NB4 (cell line): ENCODE data around the gene GNA12.
"Not testable (repeated sequence)": the region's sequence is repeated elsewhere in the genome, so short reads cannot be mapped to it uniquely, and the experiment has no call there.

Experiments used
- MYC ChIP-seq: IDR thresholded peaks from 2 replicates; pipeline ENCODE4 v1.6.1; 2011; ENCODE audit warnings: low read depth, low read length
- POLR2A ChIP-seq: IDR thresholded peaks from 2 replicates; pipeline ENCODE4 v1.6.1; 2011; ENCODE audit warnings: mild to moderate bottlenecking; ENCODE audit not compliant: insufficient read length; ENCODE audit errors: extremely low read depth
- TF ChIP-seq, protein P1 (sequence below): IDR thresholded peaks from one replicate; pipeline ENCODE4 v1.5.1; 2012; ENCODE audit warnings: low read depth, low read length
- TF ChIP-seq, protein P2 (sequence below): IDR thresholded peaks from 2 replicates; pipeline ENCODE4 v1.6.1; 2011; ENCODE audit warnings: low read depth, low read length

DNA sequence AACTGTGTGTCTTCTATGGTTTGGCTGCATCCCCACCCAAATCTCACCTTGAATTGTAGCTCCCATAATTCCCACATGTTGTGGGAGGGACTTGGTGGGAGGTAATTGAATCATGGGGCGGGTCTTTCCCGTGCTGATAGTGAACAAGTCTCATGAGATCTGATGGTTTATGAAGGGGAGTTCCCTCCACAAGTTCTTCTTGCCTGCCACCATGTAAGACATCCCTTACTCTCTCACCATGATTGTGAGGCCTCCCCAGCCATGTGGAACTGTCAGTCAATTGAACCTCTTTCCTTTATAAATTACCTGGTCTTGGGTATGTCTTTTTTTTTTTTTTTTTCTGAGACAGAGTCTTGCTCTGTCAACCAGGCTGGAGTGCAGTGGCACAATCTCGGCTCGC is 9.4 kb upstream of the GNA12 start:
- TF ChIP-seq, protein P1, sequence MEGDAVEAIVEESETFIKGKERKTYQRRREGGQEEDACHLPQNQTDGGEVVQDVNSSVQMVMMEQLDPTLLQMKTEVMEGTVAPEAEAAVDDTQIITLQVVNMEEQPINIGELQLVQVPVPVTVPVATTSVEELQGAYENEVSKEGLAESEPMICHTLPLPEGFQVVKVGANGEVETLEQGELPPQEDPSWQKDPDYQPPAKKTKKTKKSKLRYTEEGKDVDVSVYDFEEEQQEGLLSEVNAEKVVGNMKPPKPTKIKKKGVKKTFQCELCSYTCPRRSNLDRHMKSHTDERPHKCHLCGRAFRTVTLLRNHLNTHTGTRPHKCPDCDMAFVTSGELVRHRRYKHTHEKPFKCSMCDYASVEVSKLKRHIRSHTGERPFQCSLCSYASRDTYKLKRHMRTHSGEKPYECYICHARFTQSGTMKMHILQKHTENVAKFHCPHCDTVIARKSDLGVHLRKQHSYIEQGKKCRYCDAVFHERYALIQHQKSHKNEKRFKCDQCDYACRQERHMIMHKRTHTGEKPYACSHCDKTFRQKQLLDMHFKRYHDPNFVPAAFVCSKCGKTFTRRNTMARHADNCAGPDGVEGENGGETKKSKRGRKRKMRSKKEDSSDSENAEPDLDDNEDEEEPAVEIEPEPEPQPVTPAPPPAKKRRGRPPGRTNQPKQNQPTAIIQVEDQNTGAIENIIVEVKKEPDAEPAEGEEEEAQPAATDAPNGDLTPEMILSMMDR, result not testable (repeated sequence)
- TF ChIP-seq, protein P2, sequence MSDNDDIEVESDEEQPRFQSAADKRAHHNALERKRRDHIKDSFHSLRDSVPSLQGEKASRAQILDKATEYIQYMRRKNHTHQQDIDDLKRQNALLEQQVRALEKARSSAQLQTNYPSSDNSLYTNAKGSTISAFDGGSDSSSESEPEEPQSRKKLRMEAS, result not testable (repeated sequence)
- TF ChIP-seq POLR2A, MYC: not testable (repeated sequence)
